ENCODE data around the gene MRPS15.

GRCh38 chr1:36481091-36481490, 16.9 kb upstream of the MRPS15 start:
- TF ChIP-seq CTCF (IDR thresholded peaks at IDR 0.05; ENCODE audit: insufficient read depth, low read depth, low read length) (no peak), EZH2 (IDR thresholded peaks at IDR 0.05; ENCODE audit: insufficient read depth, low read length) (no peak)
